ENCODE data around the gene WDR70.
"Not testable (repeated sequence)": the region's sequence is repeated elsewhere in the genome, so short reads cannot be mapped to it uniquely, and the experiment has no call there.

The WDR70 gene

DNA sequence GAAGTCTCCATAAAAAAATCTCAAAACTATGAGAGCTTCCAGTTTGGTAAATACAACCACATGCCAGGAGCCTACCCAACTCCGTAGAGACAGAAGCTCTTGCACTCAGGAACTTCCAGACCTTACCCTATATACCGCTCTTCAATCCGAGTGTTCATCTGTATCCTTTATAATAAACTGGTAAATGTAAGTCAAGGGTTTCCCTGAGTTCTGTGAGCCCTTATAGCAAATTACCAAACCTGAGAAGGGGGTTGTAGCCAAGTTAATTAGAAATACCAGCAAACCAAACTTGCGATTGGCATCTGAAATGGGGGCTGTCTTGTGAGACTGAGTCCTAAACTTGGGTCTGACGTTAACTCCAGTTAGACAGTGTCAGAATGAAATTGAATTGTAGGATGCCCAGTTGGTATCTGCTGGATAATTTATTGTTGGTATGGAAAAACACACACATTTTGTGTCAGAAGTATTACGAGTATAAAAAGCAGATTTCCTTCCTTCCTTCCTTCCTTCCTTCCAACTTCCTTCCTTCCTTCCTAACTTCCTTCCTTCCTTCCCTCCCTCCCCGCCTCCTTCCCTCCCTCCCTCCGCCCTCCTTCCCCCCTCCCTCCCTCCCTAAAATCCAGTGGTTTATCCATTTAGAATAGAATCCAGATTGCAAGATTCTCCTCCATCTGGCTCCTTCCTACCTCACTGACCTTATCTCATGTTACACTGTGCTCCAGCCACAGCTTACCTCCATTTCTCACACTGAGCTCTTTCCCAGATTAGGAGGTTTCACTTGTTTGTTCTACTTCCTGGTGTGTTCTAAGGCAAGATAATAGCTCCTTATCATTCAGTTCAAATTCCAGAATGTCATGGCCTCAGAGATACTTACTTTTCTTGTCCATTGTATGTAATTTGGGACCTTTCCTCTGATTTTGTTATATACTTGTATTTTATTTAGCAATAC lies 196.7 kb downstream of the WDR70 start:
- no peak for DNase-seq

DNA sequence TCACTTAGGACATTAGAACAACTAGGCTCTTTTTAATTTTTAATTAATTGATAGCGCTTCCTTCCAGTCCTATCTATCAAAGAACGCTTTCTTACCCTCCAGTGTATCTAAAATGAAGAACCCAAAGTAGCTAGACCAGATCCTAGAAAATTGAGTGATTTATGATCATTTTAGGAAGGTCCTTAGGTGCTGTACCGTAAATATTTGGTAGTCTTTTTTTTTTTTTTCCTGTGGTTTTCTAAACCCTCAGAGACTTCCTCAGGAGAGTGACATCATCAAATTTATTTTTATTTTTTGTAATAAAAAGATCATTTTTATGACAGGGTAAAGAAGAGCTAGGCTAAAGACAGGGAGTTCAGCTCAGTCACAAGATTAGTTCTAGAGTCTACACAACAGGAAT lies 197.4 kb downstream of the WDR70 start:
- no peak for DNase-seq

DNA sequence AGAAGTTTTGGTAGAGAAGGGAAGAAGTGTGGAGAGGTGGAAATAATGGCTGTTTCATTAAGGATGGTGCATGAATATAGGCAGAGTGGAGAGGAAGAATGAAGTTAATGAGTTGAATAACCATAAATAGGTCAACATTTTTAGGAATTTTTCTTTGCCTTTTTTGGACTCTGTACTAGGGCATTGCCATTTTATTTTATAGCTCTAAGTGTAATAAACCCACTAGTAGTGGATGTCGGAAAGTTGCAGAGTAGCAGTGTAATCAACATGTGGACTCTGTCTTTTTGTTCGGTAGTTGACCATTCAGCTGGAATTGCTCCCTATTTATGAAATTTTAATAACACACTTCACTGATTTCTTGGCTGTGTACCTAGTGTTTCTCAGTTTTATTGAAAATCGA lies 199.1 kb downstream of the WDR70 start:
- no peak for DNase-seq

DNA sequence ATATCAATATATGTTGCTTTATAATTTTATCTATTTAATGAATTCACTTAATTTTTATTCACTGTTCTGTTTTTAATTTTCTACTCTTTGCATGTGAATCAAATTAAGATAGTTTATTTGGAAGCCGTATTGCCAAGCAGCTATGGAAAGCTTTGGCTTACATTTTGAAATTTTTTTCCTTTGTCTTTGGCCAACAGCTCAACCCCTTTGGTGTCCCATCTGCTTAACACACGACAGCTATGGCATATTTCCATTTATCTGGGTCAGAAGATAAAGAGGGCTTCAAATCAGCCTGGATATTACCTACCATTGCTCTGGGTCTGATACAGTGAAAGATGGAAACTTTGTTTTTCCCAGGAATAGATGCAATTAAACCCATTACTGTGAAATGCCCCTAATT lies 201.0 kb downstream of the WDR70 start:
- DNase-seq: no peak

DNA sequence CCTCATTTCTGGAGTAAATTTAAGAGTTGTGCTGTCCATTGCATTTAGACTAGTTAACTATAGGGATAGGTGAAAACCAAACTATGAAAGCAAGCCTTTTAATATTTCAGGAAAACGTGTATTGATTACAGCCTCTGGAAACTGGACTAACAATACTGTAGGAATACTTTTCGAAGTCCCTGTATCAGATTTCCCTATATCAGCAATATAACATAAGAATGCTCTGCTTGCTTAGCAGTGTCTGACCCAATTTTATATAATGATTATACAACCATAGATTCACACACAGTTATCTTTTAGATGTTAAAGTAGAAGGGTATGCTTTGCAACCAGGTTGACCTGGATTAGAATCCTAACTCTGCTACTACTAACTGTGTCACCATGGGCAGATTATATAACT lies 203.1 kb downstream of the WDR70 start:
- no peak for DNase-seq

DNA sequence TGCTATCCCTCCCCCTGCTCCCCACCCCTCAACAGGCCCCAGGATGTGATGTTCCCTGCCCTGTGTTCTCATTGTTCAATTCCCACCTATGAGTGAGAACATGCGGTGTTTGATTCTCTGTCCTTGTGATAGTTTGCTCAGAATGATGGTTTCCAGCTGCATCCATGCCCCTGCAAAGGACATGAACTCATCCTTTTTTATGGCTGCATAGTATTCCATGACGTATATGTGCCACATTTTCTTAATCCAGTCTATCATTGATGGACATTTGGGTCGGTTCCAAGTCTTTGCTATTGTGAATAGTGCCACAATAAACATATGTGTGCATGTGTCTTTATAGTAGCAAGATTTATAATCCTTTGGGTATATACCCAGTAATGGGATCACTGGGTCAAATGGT lies 214.2 kb downstream of the WDR70 start:
- DNase-seq: not testable (repeated sequence)

DNA sequence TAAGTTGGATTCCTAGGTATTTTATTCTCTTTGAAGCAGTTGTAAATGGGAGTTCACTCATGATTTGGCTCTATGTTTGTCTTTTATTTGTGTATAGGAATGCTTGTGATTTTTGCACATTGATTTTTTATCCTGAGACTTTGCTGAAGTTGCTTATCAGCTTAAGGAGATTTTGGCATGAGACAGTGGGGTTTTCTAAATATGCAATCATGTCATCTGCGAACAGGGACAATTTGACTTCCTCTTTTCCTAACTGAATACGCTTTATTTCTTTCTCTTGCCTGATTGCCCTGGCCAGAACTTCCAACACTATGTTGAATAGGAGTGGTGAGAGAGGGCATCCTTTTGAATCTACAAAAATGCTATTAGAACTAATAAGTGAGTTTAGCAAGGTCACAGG lies 215.7 kb downstream of the WDR70 start:
- not testable (repeated sequence) for DNase-seq

DNA sequence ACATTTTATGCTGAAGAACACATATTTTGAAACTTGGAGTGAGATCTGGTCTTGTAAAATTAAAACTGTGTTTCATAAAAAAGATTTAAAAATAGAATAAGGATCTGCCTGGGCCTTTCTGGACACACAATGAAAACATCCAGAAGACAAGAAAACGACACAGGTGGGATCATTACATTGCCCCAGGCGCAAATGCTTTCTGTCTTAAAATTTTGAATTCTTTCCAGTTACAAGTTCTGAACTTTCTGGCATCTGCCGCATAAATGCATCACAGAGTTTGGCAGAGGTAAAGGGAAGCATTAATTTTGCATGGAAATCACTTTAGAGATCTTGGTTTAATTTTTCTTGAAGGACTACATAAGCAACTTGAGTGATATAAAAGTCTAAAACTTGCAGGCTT lies 219.6 kb downstream of the WDR70 start:
- no peak for DNase-seq

DNA sequence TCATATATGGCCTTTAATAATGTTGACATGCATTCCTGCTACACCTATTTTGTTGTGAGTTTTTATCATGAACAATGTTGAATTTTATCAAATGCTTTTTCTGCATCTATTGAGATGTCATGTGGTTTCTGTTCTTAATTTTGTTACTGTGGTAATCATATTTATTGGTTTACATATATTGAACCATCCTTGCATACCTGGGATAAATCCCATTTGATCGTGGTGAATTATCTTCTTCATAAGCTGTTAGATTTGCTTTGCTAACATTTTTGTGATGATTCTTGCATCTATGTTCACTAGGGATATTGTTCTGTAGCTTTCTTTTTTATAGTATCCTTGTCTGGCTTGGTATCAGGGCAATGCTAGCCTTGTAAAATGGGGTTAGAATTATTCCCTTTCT lies 222.0 kb downstream of the WDR70 start:
- no peak for DNase-seq

DNA sequence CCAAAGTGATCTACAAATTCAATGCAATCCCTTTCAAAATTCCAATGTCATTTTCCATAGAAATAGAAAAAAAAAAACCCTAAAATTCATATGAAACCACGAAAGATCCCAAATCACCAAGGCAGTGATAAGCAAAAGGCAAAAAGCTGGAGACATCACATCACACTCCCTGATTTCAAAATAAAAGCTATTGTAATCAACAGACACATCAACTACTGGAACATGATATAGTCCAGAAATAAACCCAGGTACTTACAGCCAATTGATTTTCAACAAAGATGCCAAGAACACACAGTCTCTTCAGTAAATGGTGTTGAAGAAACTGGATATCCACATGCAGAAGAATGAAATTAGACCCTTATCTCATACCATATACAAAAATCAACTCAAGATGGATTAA lies 224.0 kb downstream of the WDR70 start:
- DNase-seq: no peak

DNA sequence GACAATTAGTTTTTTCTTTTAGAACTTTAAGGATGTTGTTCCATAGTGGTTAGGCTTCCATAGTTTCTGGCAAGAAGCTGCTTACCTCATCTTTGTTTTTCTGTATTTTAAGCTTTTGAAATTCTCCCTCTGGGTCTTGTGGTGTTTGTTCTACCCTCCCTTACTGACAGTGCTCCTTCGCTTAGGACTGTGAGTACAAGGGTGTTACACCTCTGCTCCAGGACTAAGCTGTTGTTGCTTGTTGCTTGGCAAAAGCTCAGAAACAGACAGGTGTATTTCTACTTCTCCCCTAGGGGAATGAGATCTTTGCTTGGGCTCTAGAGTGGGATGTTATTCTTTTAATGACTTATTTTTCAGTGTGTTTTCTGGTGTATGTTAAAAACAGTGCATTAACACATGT lies 225.2 kb downstream of the WDR70 start:
- DNase-seq: no peak

DNA sequence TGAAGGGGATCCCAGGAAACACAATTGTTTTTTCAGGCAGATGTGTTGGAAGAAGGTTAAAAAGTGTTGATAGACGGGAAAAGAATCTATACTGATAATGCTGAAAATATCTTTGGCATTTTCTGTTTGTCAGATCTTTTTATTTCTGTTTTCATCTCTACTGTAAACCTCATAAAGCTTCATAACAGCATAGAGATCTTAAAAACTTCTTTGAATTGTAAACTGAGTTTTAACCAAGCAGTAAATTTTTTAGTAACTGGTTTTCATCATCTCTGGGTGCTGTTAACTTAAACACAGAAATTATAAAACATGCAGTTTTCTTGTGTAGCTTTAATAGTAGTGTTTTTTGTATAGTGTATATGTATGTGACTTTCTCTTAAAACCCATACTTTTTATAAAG lies 227.0 kb downstream of the WDR70 start:
- DNase-seq: no peak

DNA sequence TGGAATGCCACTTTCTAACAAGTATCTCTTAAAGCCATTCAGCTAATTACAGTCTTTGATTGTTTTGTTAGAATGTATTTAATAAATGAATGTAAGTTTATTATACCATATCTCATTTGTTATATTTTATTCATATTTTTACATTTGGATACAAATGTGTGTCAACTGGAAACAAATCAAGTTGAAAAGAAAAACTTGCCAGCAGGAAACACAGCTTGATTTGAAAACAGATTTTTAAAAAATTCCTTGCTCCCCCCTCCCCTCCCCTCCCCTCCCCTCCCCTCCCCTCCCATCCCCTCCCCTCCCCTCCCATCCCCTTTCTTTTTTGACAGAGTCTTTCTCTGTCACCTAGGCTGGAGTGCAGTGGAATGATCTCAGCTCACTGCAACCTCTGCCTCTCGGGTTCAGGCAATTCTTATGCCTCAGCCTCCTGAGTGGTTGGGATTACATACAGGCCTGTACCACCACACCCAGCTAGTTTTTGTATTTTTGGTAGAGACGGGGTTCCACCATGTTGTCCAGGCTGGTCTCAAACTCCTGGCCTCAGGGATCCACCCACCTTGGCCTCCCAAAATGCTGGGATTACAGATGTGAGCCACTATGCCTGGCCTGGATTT lies 227.6 kb downstream of the WDR70 start:
- no peak for DNase-seq

DNA sequence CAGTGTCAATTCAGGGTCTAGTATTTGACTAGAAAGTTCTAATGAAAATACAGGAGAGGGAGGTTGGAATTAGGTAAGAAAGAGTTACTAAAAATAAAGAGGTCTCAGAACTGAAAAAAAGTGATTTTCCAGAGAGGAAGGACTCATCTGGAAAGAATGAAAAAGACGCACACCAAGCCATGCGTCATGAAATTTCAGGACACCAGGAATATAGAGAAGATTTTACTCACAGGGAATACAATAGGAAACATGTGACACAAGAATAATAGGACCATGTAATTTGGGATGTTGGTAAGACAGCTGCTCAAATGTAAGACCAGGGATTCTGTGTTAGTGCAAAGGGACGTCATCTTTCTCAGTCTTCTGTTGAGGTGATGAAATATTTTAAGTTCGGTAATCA lies 236.1 kb downstream of the WDR70 start:
- DNase-seq: no peak

DNA sequence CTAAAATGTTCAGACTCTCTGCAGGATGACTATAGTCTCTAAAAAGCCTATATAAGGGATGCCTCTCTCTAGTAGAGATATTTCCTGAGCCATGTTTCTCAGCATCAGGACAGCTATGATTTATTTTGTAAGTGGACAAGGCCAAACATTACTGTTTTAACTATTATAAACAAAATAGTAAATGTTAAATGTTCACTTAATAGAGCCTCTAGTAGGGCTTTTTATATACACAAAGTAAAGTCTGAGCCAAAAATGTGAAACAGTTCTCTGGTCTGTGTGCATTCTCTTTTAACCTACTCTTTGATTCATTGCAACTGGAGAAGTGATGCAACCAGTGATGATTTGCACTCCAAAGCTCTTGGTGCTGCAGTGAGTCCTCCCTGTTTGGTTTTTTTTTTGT lies 240.2 kb downstream of the WDR70 start:
- DNase-seq: no peak

DNA sequence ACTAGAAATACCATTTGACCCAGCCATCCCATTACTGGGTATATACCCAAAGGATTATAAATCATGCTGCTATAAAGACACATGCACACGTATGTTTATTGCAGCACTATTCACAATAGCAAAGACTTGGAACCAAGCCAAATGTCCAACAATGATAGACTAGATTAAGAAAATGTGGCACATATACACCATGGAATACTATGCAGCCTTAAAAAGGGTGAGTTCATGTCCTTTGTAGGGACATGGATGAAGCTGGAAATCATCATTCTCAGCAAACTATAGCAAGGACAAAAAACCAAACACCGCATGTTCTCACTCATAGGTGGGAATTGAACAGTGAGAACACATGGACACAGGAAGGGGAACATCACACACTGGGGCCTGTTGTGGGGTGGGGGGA lies 243.2 kb downstream of the WDR70 start:
- DNase-seq: not testable (repeated sequence)

DNA sequence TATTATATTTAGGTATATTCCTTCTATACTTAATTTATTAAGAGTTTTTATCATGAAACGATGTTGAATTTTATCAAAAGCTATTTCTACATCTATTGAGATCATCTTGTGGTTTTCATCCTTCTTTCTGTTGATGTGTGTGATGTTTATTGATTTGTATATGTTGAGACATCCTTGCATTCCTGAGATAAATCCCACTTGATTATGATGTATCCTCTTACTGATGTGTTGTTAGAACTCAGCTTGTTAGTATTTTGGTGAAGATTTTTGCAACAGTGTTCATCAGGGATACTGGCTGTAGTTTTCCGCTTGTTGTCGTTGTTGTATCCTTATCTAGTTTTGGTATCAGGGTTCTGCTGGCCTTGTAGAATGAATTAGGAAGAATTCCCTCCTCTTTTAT lies 247.1 kb downstream of the WDR70 start:
- DNase-seq: no peak

DNA sequence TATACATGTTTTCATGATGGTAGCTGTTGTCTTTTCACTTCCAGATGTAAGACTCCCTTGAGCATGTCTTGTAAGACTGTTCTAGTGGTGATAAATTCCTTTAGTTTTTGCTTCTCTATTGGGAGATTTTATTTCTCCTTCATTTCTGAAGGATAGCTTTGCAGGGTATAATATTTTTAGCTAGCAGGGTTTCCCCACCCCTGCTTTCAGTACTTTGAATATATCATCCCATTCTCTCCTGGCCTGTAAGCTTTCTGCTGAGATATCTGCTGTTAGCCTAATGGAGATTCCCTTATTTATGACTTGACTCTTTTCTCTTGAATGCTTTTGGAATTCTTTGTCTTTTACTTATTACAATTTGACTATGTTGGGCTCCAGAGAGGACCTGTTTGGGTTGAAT lies 249.8 kb downstream of the WDR70 start:
- no peak for DNase-seq

DNA sequence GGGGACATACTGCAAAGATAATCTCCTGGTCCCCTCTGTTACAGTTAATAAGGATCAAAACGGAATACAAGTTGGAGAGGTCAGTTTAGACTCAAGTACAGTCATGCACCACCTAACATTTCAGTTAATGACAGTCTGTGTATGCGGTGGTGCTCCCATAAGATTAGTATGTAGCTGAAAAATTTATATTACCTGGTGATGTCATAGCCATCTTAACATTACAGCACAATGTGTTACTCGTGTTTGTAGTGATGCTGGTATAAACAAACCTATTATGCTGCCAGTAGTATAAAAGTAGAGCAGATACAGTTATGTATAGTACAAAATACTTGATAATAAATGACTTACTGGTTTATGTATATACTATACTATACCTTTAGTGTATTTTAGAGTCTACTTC lies 252.8 kb downstream of the WDR70 start:
- no peak for DNase-seq

DNA sequence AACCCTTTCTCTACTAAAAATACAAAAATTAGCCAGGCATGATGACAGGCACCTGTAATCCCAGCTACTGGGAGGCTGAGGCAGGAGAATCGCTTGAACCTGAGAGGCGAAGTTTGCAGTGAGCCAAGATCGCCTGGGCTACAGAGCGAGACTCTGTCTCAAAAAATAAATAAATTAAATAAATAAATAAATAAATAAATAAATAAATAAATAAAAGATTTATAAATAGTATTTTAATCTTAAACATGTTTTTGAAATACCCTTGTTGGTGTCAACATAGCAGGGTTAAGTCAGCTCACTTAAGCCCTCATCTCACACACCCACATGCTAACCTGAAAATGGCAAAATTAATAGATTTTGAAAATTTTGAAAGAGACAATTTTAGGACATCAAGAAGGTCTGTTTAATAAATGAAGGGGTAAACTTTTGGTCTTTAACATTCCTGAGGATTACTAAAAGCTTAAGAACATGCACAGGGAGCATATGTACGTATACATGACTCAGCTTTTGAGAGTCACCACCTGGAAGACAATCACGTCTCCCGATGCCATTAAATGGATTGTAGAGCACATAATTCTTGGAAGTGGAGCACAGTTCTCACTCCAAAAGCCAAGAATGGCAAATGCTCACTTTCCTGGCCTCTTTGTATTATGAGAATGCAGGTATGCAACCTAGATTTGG lies 258.2 kb downstream of the WDR70 start:
- no peak for DNase-seq

DNA sequence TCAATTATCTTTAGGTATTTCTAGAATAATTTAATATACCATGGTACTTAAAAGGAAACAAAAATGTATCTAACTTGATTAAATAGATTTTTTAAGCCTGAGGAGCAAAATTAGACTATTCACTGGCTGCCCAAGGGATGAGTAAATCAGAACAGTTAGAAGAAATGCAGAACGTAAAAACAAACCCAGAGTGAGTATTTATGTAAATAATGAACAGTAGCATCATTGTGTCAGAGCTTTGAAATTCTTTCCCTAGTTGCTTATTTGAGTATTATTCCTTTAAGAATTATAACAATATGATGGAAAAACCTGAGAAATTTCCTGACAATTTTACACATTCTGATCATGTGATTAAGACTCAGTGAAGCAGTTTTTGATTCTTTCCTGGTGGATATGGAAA lies 259.8 kb downstream of the WDR70 start:
- DNase-seq: no peak

DNA sequence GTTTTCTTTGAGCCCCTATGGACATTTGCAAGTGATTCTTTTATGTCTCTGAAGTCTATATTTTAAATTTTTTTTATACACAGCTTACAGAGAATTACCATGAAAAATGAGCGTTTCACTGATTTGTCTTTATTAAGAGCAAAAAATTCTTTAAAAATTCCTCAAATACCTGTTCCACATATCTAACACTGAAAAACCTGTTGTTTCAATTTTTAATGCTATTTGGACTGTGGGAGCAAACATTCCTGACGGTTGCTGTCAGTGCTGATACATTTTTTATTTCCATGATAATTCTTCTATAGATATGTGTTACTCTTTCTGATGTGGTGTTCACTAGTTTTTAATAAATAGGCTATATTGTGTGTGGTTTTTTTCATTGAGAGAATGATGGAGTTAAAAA lies 261.0 kb downstream of the WDR70 start:
- DNase-seq: no peak

DNA sequence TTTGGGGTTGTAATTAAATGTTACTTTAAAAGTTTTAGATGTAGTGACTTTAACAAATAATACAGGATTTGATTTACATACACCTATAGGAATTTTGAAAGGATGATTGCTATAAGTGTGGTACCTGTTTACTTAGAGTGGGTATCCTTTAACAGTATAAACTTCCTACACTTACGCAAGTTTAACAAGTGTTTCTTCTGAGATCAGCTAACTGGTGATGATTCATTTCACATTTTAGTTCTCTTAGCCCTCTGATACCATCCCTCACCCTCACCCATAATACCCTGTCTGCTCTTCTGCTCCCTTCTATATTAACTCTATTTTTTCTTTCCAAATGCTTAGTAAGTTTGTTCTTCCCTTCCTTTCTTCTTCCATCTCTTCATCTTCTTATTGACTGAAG lies 262.8 kb downstream of the WDR70 start:
- no peak for DNase-seq

DNA sequence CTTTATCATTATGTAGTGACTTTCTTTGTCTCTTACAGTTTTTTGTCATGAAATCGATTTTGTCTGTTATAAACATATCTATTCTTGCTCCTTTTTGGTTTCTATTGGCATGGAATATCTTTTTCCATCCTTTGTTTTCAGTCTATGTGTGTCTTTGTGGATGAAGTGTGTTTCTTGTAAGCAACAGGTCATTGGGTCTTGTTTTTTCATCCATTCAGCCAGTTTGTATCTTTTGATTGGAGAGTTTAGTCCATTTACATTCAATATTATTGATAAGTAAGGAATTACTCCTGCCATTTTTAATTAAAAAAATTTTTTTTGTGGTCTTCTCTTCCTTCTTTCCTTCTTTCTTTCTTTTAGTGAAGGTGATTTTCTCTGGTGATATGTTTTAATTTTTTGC lies 266.6 kb downstream of the WDR70 start:
- no peak for DNase-seq
